Upper lobe of left lung (tissue), 4 donors: ENCODE results near the gene SETD2.

Experiments
- CTCF ChIP-seq, 6 experiments: fragments of 450-650 bp in 4 of 6; fragments of 200-600 bp in 2 of 6; sonication (generic) in 2 of 6; IDR thresholded peaks; one replicate each; pipeline ENCODE4 v1.5.1; 2016 to 2019; ENCODE audit warnings: antibody characterized with exemption in 6 of 6
- POLR2A ChIP-seq, 4 donors: fragments of 450-650 bp; IDR thresholded peaks; one replicate each; pipeline ENCODE4 v1.5.1; 2016 to 2017; ENCODE audit warnings: antibody characterized with exemption in 4 of 4, mild to moderate bottlenecking in 2 of 4
- POLR2AphosphoS5 ChIP-seq, 2 donors: sonication (generic); formaldehyde crosslinking; IDR thresholded peaks; one replicate each; pipeline ENCODE4 v1.5.1; 2017; ENCODE audit warnings: antibody characterized with exemption in 2 of 2

GRCh38 chr3:47194994-47195393 lies 31.1 kb upstream of the SETD2 start:
- TF ChIP-seq CTCF (IDR thresholded peaks at IDR 0.05) = no peak
- no peak for TF ChIP-seq POLR2AphosphoS5 (IDR thresholded peaks at IDR 0.05)
- TF ChIP-seq POLR2A (IDR thresholded peaks at IDR 0.05) = no peak
